Transverse colon (tissue), 4 donors: Measurements from ENCODE around the gene MANEA. TPM values are rescaled to one million over a fixed set of nuclear protein-coding genes. Genes with fewer than 3 reads are reported as not detected.

Experiments used
- DNase-seq: peaks from one replicate; pipeline ENCODE4 v3.0.0-alpha.2; 2019
- H3K27ac ChIP-seq, 4 donors: fragments of 200-600 bp; sonication (generic); 2 replicates each; pipeline ENCODE4 v1.5.1; 2016 to 2018; ENCODE audit warnings: inconsistent platforms in 4 of 4
- H3K27me3 ChIP-seq: fragments of 200-600 bp; sonication (generic); 2 replicates; pipeline ENCODE4 v1.5.1; 2017; ENCODE audit warnings: inconsistent platforms
- H3K36me3 ChIP-seq, 4 donors: fragments of 200-600 bp; sonication (generic); 2 replicates each; pipeline ENCODE4 v1.5.1; 2017 to 2019; ENCODE audit warnings: inconsistent platforms in 4 of 4
- H3K4me1 ChIP-seq, 4 donors: fragments of 200-600 bp; sonication (generic); 2 replicates each; pipeline ENCODE4 v1.5.1; 2017 to 2020; ENCODE audit warnings: inconsistent platforms in 4 of 4
- H3K4me3 ChIP-seq, 4 donors: fragments of 200-600 bp; sonication (generic); 1 replicate in 1 of 4; 2 replicates in 3 of 4; pipeline versions ENCODE4 v1.5.1 to v1.6.1; 2017 to 2019; ENCODE audit warnings: inconsistent platforms in 4 of 4
- H3K9me3 ChIP-seq, 2 donors: fragments of 200-600 bp; sonication (generic); 2 replicates each; pipeline ENCODE4 v1.5.1; 2017 to 2019; ENCODE audit warnings: inconsistent platforms in 2 of 2
- EP300 ChIP-seq: sonication (generic); formaldehyde crosslinking; IDR thresholded peaks from one replicate; pipeline ENCODE4 v1.6.1; 2017; ENCODE audit warnings: antibody characterized with exemption, low read depth
- POLR2A ChIP-seq: fragments of 450-650 bp; IDR thresholded peaks from one replicate; pipeline ENCODE4 v1.6.1; 2016; ENCODE audit warnings: antibody characterized with exemption, mild to moderate bottlenecking, moderate library complexity
- POLR2AphosphoS5 ChIP-seq, 3 donors: sonication (generic); formaldehyde crosslinking; IDR thresholded peaks; one replicate each; pipeline ENCODE4 v1.6.1; 2016; ENCODE audit warnings: antibody characterized with exemption in 3 of 3
- WGBS, 2 donors: methylation state at CpG; one replicate each; pipeline ENCODE4 v1.1.5; 2018; ENCODE audit warnings: low coverage in 1 of 2; 5-methylcytosine and 5-hydroxymethylcytosine counted together
- in situ Hi-C, 4 donors: fragments of 200-750 bp; cut with MboI; loops; one replicate each; pipeline versions ENCODE4 v1.15.0 to v1.15.1; 2017; ENCODE audit warnings: low sequenced_read_pairs in 3 of 4, low pct_ligation_motif_present in 1 of 4, low pct_unique_long_range_greater_than_20kb in 1 of 4
- intact Hi-C: fragments of 100-400 bp; cut with DNase I; formaldehyde crosslinking; loops from one replicate; pipeline ENCODE4 v1.15.1; 2023; ENCODE audit warnings: low total_unique reads
- total RNA-seq, 4 donors: library from RNA; depleted of rRNA; stranded (reverse); fragments of >200 nt; gene quantifications; one replicate each; pipeline ENCODE4 v1.1.0, GENCODE V29; 2016
- TF ChIP-seq, protein P1 (sequence below), 5 experiments: fragments of 200-600 bp in 3 of 5; fragments of 450-650 bp in 2 of 5; sonication (generic) in 3 of 5; IDR thresholded peaks; 1 replicate in 2 of 5; 2 replicates in 3 of 5; pipeline ENCODE4 v1.5.1; 2016 to 2017; ENCODE audit warnings: antibody characterized with exemption in 5 of 5, inconsistent platforms in 3 of 5, mild to moderate bottlenecking in 2 of 5, moderate library complexity in 1 of 5

Gene MANEA
- total RNA-seq, 4 donors from 2014 or later, result 0.37 to 8.7 (median 3.3) TPM

DNA sequence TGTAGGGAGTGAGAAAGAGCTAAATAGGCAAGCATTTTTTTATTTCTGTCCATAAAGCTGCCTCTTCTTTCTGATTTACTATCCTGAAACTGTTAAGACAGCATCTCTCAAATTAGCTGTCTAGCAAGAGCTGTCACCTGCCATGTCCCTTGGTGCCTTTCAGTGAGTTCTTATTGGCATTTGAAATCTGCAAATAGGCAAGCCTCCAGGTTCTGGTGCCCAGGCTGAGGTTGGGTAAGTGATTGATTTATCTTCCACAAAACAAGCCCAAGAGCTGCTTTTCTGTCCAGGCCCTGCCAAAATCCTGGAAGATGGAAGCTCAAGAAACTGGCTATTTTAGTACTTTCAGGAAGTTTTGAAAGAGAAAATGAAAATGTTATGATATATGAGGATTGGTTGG is 22.4 kb downstream of the MANEA start:
- no peak for TF ChIP-seq EP300
- TF ChIP-seq POLR2A, result no peak
- TF ChIP-seq, protein P1, sequence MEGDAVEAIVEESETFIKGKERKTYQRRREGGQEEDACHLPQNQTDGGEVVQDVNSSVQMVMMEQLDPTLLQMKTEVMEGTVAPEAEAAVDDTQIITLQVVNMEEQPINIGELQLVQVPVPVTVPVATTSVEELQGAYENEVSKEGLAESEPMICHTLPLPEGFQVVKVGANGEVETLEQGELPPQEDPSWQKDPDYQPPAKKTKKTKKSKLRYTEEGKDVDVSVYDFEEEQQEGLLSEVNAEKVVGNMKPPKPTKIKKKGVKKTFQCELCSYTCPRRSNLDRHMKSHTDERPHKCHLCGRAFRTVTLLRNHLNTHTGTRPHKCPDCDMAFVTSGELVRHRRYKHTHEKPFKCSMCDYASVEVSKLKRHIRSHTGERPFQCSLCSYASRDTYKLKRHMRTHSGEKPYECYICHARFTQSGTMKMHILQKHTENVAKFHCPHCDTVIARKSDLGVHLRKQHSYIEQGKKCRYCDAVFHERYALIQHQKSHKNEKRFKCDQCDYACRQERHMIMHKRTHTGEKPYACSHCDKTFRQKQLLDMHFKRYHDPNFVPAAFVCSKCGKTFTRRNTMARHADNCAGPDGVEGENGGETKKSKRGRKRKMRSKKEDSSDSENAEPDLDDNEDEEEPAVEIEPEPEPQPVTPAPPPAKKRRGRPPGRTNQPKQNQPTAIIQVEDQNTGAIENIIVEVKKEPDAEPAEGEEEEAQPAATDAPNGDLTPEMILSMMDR (IDR thresholded peaks at IDR 0.05), result no peak
- TF ChIP-seq POLR2AphosphoS5 (IDR thresholded peaks at IDR 0.05), result no peak
- in situ Hi-C loops (no loop called here), intact Hi-C loops (no loop called here)
- no peaks in the 10 kb centered on the region for H3K36me3 ChIP-seq
- no peak for DNase-seq
- no peaks in the 10 kb centered on the region for H3K9me3 ChIP-seq
- no peak overlapping the region for H3K4me3 ChIP-seq
- H3K27ac ChIP-seq, result no peak overlapping the region
- no peaks in the 10 kb centered on the region for H3K4me1 ChIP-seq
- no peaks in the 10 kb centered on the region for H3K27me3 ChIP-seq

DNA sequence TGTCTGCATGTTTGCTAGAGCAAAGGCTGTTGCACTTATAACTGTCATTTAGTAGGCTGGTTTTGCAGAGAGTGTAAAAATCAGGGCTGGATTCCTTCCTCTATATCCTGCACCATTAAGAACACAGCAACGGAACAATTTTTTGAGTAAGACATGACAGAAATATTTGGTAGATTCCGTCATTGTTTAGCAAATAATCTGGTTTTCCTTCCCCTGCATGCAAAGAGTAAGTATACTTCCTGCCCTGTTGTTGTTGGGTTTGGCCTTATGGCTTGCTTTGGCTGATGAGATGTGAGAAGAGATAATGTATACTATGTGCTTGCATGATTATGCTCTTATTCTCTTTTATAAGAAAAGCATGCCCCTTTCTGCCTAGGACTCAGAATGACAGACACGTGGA is 23.8 kb downstream of the MANEA start:
- TF ChIP-seq, protein P1 (IDR thresholded peaks at IDR 0.05), result no peak
- H3K9me3 ChIP-seq, result no peaks in the 10 kb centered on the region
- 71 to 75% methylated on average over 2 to 3 of the region's 3 CpGs for WGBS, 2 donors
- H3K36me3 ChIP-seq, result no peaks in the 10 kb centered on the region
- H3K4me1 ChIP-seq, result no peaks in the 10 kb centered on the region
- no peaks in the 10 kb centered on the region for H3K27me3 ChIP-seq
- H3K27ac ChIP-seq, result no peak overlapping the region
- DNase-seq, result no peak
- in situ Hi-C loops (no loop called here), intact Hi-C loops (no loop called here)
- no peak overlapping the region for H3K4me3 ChIP-seq

DNA sequence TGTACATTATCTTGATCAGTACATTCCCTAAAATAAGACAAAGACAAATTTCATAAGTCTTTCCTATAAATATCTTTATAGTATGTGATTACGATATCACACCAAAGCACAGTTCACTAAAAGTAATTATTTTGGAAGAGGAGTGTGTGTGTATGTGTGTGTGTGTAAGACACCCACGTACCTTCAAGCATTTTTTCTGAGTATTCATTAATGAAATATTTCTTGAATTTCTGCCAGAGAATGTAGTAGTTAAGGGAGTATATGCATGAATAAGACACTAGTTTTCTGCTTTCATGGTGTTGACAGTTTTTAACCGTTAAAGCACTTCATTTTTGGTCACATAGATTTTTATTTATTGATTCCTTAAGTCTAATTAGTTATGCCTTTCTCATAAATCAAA is 36.8 kb downstream of the MANEA start:
- DNase-seq, result no peak
- intact Hi-C loops (no loop called here), in situ Hi-C loops (no loop called here)
- WGBS, 2 donors, result 88 to 89% methylated on average over 3 of the region's 3 CpGs
- H3K36me3 ChIP-seq, result no peaks in the 10 kb centered on the region
- H3K27ac ChIP-seq, result no peak overlapping the region
- H3K9me3 ChIP-seq, result no peaks in the 10 kb centered on the region
- no peaks in the 10 kb centered on the region for H3K27me3 ChIP-seq
- TF ChIP-seq POLR2AphosphoS5 (IDR thresholded peaks at IDR 0.05), result no peak
- no peak for TF ChIP-seq POLR2A
- TF ChIP-seq, protein P1 (IDR thresholded peaks at IDR 0.05), result no peak
- TF ChIP-seq EP300, result no peak
- no peaks in the 10 kb centered on the region for H3K4me1 ChIP-seq
- H3K4me3 ChIP-seq, result no peak overlapping the region

DNA sequence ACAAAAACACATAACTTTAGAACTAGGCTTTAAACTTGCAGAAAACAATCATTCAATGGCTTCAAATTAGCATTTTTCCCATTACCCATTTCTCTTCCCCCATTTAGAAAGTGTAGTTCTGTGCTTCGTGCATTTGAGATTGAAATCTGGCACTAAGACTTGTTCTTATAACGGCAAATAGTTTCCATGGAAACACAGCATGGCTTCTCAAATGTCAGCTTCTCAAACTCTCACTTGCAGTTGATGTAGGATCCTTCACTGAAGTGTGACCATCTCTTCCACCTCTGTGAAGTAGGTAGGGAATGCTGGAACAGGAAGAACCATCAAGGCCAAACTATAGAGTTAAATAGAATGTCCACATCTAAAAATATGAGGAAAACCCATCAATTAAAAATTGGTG is 52.2 kb downstream of the MANEA start:
- intact Hi-C loops (no loop called here), in situ Hi-C loops (no loop called here)
- TF ChIP-seq POLR2A (no peak), POLR2AphosphoS5 (IDR thresholded peaks at IDR 0.05) (no peak), EP300 (no peak)
- TF ChIP-seq, protein P1 (IDR thresholded peaks at IDR 0.05), result no peak
- DNase-seq, result no peak
- H3K27ac ChIP-seq, result no peak overlapping the region
- no peaks in the 10 kb centered on the region for H3K4me1 ChIP-seq
- H3K9me3 ChIP-seq, result no peaks in the 10 kb centered on the region
- no peaks in the 10 kb centered on the region for H3K36me3 ChIP-seq
- no peak overlapping the region for H3K4me3 ChIP-seq
- 72 to 78% methylated on average over 2 of the region's 2 CpGs for WGBS, 2 donors
- H3K27me3 ChIP-seq, result no peaks in the 10 kb centered on the region
